Adrenal gland (tissue), 5 donors: ENCODE measurements around the gene ZNF576.

Experiments used
- POLR2A ChIP-seq, 2 donors: fragments of 450-650 bp; IDR thresholded peaks; one replicate each; pipeline ENCODE4 v1.6.1; 2017; ENCODE audit warnings: antibody characterized with exemption in 2 of 2, mild to moderate bottlenecking in 2 of 2, moderate library complexity in 1 of 2
- TF ChIP-seq, protein P1 (sequence below), 6 experiments: fragments of 450-650 bp in 4 of 6; fragments of 200-600 bp in 2 of 6; sonication (generic) in 1 of 6; IDR thresholded peaks; 1 replicate in 5 of 6; 2 replicates in 1 of 6; pipeline versions ENCODE4 v1.5.1 to v1.8.0; 2016 to 2021; ENCODE audit warnings: antibody characterized with exemption in 6 of 6, mild to moderate bottlenecking in 2 of 6, moderate library complexity in 1 of 6
- donor health status: DM: no; HTN: no; CAD: no.

DNA sequence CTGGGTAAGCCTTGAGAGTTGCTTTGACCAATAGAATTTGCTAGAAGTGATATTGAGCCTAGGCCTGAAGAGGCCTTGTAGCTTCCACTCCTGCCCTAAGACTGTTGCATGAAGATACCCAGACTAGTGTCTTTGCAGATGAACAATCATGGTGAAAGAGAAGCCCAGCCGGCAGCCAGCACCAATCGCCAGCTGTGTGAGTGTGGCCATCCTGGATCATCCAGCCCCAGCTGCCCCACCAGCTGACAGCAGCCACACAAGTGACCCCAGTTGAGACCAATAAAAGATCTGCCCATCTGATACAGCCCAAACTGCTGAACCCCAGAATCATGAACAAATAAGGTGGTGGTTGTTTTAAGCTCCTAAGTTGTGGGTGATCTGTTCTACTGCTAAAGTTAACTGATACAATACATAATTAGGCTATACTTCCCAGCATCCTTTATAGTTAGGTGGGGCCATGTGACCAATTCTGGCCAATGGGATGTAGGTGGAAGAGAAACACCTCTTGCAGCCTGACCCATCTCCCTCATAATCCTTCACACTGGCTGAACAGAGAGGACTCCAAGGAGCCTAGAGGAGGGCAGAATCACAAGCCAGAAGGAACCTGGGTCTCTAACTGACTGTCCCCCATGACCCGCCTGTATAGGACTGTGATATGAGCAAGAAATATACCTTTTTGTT, 32.4 kb downstream of the ZNF576 start:
- TF ChIP-seq, protein P1, sequence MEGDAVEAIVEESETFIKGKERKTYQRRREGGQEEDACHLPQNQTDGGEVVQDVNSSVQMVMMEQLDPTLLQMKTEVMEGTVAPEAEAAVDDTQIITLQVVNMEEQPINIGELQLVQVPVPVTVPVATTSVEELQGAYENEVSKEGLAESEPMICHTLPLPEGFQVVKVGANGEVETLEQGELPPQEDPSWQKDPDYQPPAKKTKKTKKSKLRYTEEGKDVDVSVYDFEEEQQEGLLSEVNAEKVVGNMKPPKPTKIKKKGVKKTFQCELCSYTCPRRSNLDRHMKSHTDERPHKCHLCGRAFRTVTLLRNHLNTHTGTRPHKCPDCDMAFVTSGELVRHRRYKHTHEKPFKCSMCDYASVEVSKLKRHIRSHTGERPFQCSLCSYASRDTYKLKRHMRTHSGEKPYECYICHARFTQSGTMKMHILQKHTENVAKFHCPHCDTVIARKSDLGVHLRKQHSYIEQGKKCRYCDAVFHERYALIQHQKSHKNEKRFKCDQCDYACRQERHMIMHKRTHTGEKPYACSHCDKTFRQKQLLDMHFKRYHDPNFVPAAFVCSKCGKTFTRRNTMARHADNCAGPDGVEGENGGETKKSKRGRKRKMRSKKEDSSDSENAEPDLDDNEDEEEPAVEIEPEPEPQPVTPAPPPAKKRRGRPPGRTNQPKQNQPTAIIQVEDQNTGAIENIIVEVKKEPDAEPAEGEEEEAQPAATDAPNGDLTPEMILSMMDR (IDR thresholded peaks at IDR 0.05): no peak
- TF ChIP-seq POLR2A (IDR thresholded peaks at IDR 0.05): no peak
